Neural progenitor cell (in vitro differentiated cells): ENCODE data around the gene CD81. TPM values are rescaled to one million over a fixed set of nuclear protein-coding genes. Genes with fewer than 3 reads are reported as not detected.

Source experiments
- DNase-seq: peaks from one replicate; pipeline ENCODE4 v3.0.0-alpha.2; 2016; ENCODE audit warnings: low spot score
- H2AFZ ChIP-seq: fragments of 200-600 bp; sonication (generic); replicated peaks from 2 replicates; pipeline ENCODE4 v1.6.1; 2016; ENCODE audit warnings: antibody characterized with exemption
- H3F3A ChIP-seq: fragments of 200-600 bp; sonication (generic); 2 replicates; pipeline ENCODE4 v1.6.1; 2016; ENCODE audit warnings: antibody characterized with exemption, low read depth
- H3K27ac ChIP-seq: fragments of 200-600 bp; sonication (generic); 2 replicates; pipeline ENCODE4 v1.5.1; 2016; ENCODE audit warnings: mild to moderate bottlenecking
- H3K27me3 ChIP-seq: fragments of 200-600 bp; sonication (generic); 2 replicates; pipeline ENCODE4 v1.6.1; 2016; ENCODE audit warnings: mild to moderate bottlenecking, moderate library complexity
- H3K36me3 ChIP-seq: fragments of 200-600 bp; sonication (generic); 2 replicates; pipeline ENCODE4 v1.5.1; 2016
- H3K4me1 ChIP-seq: fragments of 200-600 bp; sonication (generic); 2 replicates; pipeline ENCODE4 v1.6.1; 2016; ENCODE audit warnings: mixed run types
- H3K4me2 ChIP-seq: fragments of 200-600 bp; sonication (generic); 2 replicates; pipeline ENCODE4 v1.6.1; 2016
- H3K4me3 ChIP-seq: fragments of 200-600 bp; sonication (generic); 2 replicates; pipeline ENCODE4 v1.5.1; 2016
- H3K79me2 ChIP-seq: fragments of 200-600 bp; sonication (generic); 2 replicates; pipeline ENCODE4 v1.6.1; 2016; ENCODE audit warnings: low read depth
- H3K9ac ChIP-seq: fragments of 200-600 bp; sonication (generic); 2 replicates; pipeline ENCODE4 v1.6.1; 2016
- H3K9me3 ChIP-seq: fragments of 200-600 bp; sonication (generic); 2 replicates; pipeline ENCODE4 v1.5.1; 2016; ENCODE audit warnings: low read depth
- H4K20me1 ChIP-seq: fragments of 200-600 bp; sonication (generic); 2 replicates; pipeline ENCODE4 v1.6.1; 2016; ENCODE audit warnings: low read depth
- H3K27ac Mint-ChIP-seq: 3 replicates; pipeline ENCODE4 v1.8.0; 2021; ENCODE audit warnings: mixed read lengths
- H3K27me3 Mint-ChIP-seq: 2 replicates; pipeline ENCODE4 v1.8.0; 2022; ENCODE audit warnings: low read depth, mild to moderate bottlenecking, inconsistent platforms, moderate library complexity, mixed read lengths; ENCODE audit not compliant: insufficient read depth
- H3K36me3 Mint-ChIP-seq: 3 replicates; pipeline ENCODE4 v1.8.0; 2021; ENCODE audit warnings: mixed read lengths
- H3K4me1 Mint-ChIP-seq: 3 replicates; pipeline ENCODE4 v1.8.0; 2021; ENCODE audit warnings: mixed read lengths
- H3K4me3 Mint-ChIP-seq: 3 replicates; pipeline ENCODE4 v1.8.0; 2021; ENCODE audit warnings: mild to moderate bottlenecking, moderate library complexity, mixed read lengths
- H3K9me3 Mint-ChIP-seq: 3 replicates; pipeline ENCODE4 v1.8.0; 2020; ENCODE audit warnings: mixed read lengths
- CTCF ChIP-seq: fragments of 200-600 bp; sonication (generic); IDR thresholded peaks from 2 replicates; pipeline ENCODE4 v1.5.1; 2017; ENCODE audit warnings: antibody characterized with exemption, mild to moderate bottlenecking
- EZH2 ChIP-seq: fragments of 200-600 bp; sonication (generic); IDR thresholded peaks from 2 replicates; pipeline ENCODE4 v1.6.1; 2017; ENCODE audit warnings: antibody characterized with exemption, mild to moderate bottlenecking, moderate library complexity
- EZH2phosphoT487 ChIP-seq: fragments of 200-600 bp; sonication (generic); IDR thresholded peaks from 2 replicates; pipeline ENCODE4 v1.6.1; 2017; ENCODE audit warnings: antibody characterized with exemption
- total RNA-seq: library from RNA; depleted of rRNA; stranded (reverse); fragments of >200 nt; gene quantifications from 2 replicates; pipeline ENCODE4 v1.2.3, GENCODE V29; 2015; ENCODE audit warnings: low replicate concordance

Gene CD81
- total RNA-seq, 1 donor from 2014 or later = 87.6 TPM

GRCh38 chr11:2402106-2402505 is 25.0 kb downstream of the CD81 start:
- Mint-ChIP-seq H3K27me3 (peaks cover 5% of the 10 kb centered on the region), H3K4me1 (peaks cover 6% of the 10 kb centered on the region), H3K4me3 (peak overlapping the region; percentile 92), H3K27ac (no peak overlapping the region), H3K36me3 (peaks cover 1% of the 10 kb centered on the region), H3K9me3 (no peaks in the 10 kb centered on the region)
- peak overlapping the region; percentile 94 for H3K4me2 ChIP-seq
- TF ChIP-seq CTCF (no peak), EZH2phosphoT487 (no peak), EZH2 (no peak)
- no peak for DNase-seq
- no peak overlapping the region for H3K27ac ChIP-seq
- no peaks in the 10 kb centered on the region for H3K27me3 ChIP-seq
- no peaks in the 10 kb centered on the region for H3K9me3 ChIP-seq
- H3K79me2 ChIP-seq = peaks cover 19% of the 10 kb centered on the region
- H4K20me1 ChIP-seq = no peaks in the 10 kb centered on the region
- H3K36me3 ChIP-seq = no peaks in the 10 kb centered on the region
- peaks cover 5% of the 10 kb centered on the region for H3K4me1 ChIP-seq
- H2AFZ ChIP-seq = no peak overlapping the region
- peak overlapping the region; percentile 91 for H3K4me3 ChIP-seq
- peaks cover 22% of the 10 kb centered on the region for H3F3A ChIP-seq
- H3K9ac ChIP-seq = peak overlapping the region; percentile 98

GRCh38 chr11:2402890-2403645 is 26.0 kb downstream of the CD81 start:
- Histone ChIP-seq H3K9me3 (no peaks in the 10 kb centered on the region), H3K4me2 (no peak overlapping the region), H3K4me3 (no peak overlapping the region), H4K20me1 (no peaks in the 10 kb centered on the region), H3K36me3 (no peaks in the 10 kb centered on the region), H3K27me3 (no peaks in the 10 kb centered on the region), H3F3A (peaks cover 15% of the 10 kb centered on the region), H3K27ac (no peak overlapping the region), H3K4me1 (peaks cover 5% of the 10 kb centered on the region), H3K79me2 (peaks cover 19% of the 10 kb centered on the region), H3K9ac (no peak overlapping the region), H2AFZ (no peak overlapping the region)
- no peak for DNase-seq
- Mint-ChIP-seq H3K36me3 (peaks cover 1% of the 10 kb centered on the region), H3K9me3 (no peaks in the 10 kb centered on the region), H3K27ac (no peak overlapping the region), H3K27me3 (peaks cover 5% of the 10 kb centered on the region), H3K4me3 (peak overlapping the region; percentile 92), H3K4me1 (peaks cover 6% of the 10 kb centered on the region)
- TF ChIP-seq EZH2phosphoT487 (no peak), EZH2 (no peak), CTCF (no peak)

GRCh38 chr11:2404735-2405196 is 27.7 kb downstream of the CD81 start:
- H3K27ac Mint-ChIP-seq = no peak overlapping the region
- H3K9me3 Mint-ChIP-seq = no peaks in the 10 kb centered on the region
- no peak overlapping the region for H2AFZ ChIP-seq
- no peak for DNase-seq
- no peaks in the 10 kb centered on the region for H3K27me3 ChIP-seq
- H3K9ac ChIP-seq = no peak overlapping the region
- no peak overlapping the region for H3K4me2 ChIP-seq
- no peak overlapping the region for H3K4me3 Mint-ChIP-seq
- peaks cover 1% of the 10 kb centered on the region for H3K36me3 Mint-ChIP-seq
- no peaks in the 10 kb centered on the region for H3K9me3 ChIP-seq
- H3K36me3 ChIP-seq = no peaks in the 10 kb centered on the region
- no peak overlapping the region for H3K27ac ChIP-seq
- peaks cover 19% of the 10 kb centered on the region for H3K79me2 ChIP-seq
- peaks cover 2% of the 10 kb centered on the region for H3F3A ChIP-seq
- peaks cover 4% of the 10 kb centered on the region for H3K4me1 Mint-ChIP-seq
- peaks cover 5% of the 10 kb centered on the region for H3K4me1 ChIP-seq
- H3K4me3 ChIP-seq = no peak overlapping the region
- TF ChIP-seq CTCF (no peak), EZH2phosphoT487 (no peak), EZH2 (no peak)
- no peaks in the 10 kb centered on the region for H4K20me1 ChIP-seq
- peaks cover 5% of the 10 kb centered on the region for H3K27me3 Mint-ChIP-seq
